ENCODE measurements around the gene SMPD4.
"Not testable (repeated sequence)": the region's sequence is repeated elsewhere in the genome, so short reads cannot be mapped to it uniquely, and the experiment has no call there.

The SMPD4 gene

DNA sequence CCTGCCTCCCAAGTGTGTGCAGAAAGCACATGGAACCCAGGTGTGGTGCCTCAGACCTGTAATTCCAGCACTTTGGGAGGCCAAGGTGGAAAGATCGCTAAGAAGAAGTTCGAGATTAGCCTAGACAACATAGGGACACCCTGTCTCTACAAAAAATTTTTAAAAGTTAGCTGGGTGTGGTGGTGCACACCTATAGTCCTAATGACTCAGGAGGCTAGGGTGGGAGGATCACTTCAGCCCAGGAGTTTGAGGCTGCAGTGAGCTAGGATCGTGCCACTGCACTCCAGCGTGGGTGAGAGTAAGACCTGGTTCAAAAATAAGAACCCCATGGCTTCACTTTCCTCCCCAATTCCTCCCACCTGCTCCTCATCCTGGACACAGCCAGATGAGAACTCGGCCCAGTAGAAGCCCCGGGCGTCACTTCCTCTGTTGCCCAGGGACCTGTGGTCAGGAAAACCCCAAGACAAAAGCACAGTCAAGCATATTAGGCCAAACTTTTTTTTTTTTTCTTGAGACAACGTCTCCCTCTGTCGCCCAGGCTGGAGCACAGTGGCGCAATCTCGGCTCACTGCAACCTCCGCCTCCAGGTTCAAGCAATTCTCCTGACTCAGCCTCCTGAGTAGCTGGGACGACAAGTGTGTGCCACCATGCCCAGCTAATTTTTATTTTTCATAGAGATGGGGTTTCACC, 23.4 kb downstream of the SMPD4 start:
- FAIRE-seq = not testable (repeated sequence)

DNA sequence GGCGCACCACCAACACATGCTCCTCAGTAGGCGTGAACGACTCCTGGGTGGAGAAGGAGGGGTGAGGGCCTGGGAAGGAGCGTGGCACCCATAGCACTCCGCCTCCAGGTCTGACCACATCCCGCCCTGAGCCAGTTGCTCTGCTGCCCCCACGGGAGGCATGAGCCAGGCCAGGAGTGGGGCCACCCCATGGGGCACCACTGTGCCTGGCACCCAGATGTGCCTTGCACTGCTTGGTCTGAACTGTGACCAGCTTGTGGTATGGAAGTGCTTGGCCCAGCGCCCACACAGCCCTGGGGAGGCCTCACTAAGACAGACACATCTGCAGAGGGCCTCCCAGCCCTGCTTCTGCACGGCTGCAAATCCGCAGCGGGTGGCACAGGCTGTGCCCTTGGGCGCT, 24.0 kb downstream of the SMPD4 start:
- FAIRE-seq = not testable (repeated sequence)

DNA sequence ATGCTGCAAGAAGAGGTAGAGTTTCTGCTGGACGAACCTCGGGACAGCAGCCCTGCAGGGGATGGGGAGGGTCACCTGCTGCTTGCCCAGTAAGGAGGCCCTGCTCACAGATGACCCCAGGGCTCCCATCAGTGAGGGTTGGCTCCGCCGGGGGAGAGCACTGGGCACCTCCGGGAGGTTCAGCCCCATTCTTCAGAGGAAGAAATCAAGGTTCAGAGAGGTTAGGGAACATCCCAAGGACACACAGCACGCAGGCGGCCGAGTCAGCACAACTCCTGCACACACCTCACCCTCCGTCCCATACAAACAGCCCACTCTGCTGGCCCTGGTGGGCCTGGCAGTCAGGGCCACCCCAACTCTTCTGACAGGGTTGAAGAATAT, 24.8 kb downstream of the SMPD4 start:
- no peak for FAIRE-seq

DNA sequence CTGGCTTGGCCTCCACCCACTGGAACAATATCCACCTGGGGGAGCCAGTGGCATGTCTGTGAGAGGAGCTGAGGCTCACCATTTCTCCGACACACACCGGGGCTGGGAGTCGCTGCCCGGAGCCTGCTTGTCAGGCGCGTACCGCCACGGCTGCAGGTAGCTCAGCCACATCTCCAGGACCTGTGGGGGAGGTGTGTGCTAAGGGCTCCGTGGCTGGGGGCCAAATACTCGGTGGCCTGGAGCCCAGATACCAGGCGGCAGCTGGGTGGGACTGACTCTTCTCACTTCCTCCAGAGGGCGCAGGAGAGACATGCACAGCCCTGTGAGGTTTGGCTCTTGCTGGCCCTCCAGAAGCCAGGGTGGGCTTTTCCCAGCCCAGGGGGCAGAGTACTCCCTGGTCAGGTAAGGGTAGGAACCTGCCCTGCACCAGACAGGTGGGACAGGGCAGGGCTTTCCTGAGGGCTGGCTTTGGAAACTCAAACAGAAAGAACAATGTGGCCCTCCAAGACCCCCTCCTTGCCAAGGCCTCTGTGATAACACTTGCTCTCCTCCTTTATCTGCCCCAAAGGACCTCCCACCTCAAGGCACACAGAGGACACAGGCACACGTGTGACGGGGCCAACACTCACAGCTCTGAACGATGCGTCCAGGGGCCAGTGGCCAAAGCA, 25.3 kb downstream of the SMPD4 start:
- not testable (repeated sequence) for FAIRE-seq

DNA sequence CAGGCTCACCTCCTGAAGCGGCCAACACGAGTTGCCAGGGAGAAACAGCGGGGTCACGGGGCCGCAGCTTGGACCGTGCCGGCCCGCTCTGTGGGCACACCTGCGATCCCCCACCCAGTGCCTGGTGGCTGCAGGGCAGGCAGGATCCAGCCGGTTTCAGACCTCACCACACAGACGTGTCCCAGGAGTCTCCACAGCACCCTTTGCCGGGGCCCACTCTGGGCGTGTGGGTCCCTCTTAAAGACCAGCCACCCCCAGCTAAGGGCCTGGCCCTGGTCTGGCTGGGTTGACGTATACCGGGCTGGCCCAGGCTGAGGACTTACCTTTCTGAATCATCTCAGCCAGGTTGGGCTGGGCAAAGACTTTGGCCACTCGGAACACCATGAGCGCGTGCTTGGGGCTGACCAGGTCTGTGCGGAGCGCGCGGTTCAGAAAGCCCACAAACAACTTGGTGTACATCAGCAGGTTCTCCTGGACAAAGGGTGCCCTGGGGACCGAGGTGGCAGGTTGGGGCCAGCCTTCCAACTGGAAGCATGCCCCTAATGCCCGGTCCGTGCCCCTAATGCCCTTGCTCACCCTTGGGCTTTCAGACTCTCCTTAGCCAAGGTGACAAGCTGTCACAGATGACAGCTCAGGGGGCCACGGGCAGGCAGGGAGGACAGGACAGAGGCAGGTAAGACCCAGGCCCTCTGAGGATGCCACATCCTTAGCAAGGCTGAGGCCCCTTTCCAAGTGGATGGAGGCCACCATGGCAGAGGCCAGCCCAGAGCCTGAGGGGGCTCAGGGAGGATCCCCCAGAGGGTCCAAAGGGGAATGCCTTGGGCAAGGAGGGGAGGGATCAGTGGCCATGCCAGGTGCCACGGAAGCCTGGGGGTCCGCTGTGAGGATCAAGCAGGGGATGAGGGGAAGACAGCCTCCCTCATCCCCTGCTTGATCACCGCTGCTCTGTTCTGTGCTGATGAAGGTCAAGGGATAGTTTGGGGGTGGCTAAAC, 26.3 kb downstream of the SMPD4 start:
- FAIRE-seq = no peak

DNA sequence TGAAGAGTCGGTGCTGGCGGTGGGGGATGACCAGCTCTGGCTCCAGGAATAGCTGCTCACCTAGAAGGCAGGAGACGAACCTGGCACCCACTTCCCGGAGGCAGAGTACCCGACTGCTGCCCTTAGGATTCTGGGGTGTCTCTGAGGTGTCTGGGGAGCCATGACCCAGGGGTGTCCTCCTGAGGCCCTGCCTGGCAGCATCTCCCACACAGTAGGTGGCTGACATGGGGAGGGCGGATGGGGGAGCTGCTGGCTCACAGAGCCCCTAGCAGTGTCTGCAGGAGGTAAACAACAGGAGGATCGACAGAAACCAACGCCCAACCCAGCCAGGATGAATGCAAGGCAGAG, 27.0 kb downstream of the SMPD4 start:
- not testable (repeated sequence) for FAIRE-seq

DNA sequence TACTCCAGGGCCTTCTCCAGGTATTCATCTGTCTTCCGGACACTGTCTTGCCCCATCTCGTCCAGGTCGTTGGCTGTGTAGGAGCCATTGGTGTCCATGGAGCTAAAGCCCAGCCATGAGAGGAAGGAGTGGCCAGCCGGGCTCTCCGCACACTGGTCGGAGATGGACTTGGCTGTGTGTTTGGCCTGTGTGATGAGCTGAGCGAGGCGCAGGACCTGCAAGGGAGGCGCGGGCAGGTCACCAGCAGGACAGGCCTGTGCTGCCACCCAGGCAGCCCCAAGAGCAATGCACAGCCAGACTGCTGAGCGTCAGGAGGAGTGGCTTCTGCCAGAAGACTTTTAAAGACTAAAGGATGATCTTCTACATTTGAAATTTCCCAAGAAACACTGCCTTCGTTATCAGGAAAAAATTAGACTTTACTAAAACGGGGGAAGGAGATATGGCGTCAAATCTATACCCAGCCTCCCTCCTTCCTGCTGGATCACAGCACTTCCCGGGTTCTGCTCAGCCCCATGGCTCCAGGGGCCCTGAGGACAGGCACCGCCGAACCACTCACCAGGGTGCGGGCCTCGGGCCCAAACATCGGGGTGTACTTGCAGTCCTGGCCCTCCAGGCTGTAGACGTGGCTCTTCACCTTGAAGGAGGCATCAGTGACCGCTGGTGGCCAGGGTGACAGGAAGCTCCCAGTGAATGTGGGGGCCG, 27.5 kb downstream of the SMPD4 start:
- not testable (repeated sequence) for FAIRE-seq

DNA sequence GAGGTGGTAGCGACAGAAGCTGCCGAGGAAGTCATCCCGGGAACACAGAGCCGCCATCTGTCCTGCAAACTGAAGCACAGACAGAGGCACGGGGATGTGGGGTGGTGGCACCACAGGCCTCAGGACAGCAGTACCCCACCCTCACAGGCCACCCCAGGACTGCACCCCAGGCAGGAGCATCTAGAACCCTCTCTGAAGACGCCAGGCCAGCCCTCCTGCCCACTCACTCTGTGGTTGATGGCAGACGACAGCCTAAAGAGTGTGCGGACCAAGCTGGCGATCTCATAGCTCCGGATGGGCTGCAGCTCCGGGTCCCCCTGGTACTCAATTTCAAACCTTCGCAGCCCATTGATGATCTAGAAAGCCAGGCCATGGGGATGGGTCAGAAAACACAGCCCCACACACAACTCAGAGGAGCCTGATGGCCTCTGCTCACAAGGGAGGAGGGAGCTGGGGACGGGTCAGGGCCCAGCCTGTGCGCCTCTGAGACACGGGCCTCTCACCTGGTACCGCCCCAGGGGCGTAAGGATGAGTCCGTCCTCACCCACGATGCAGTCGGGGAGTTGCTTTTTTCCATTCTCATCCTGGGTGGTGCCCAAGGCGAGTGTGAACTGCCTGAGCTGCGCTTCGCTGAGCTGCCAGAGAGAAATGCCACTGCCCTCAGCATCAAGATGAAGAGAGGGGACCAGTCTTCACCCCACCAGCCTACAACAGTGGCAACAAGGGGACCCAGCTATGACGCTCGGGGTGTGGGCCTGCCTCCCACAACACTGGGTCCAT, 28.4 kb downstream of the SMPD4 start:
- FAIRE-seq = no peak

DNA sequence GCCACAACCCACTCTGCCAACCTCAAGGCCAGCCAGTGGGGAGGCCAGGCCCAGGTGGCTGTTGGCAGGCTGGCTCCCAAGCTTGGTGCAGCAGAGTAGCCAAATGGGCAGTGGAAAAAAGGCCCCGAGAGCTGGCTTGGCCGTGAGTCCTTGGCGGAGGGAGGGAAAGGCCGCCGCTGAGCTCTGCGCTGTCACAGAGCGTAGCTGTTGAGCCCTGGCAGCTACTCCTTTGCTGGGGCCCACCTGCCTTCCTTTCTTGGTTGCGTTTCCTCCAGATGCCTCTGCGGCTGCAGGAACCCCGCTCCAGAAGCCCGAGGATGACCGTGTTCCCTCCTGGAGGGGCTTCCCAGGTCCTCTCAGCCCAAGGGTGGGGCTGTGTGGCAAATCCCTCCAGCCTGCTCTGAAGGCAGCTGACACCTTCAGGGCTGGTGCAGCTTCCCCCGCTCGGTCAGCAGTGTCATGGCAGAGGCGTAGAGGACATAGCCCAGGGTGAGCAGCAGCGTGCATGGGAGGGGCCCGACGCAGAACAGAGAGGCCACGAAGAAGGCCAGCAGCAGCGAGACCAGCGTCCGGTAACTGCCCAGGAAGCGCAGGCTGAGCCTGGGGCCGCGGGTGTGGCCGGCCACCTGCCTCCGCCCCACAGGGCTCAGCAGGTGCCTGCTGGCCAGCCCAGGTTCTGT, 29.1 kb downstream of the SMPD4 start:
- not testable (repeated sequence) for FAIRE-seq

DNA sequence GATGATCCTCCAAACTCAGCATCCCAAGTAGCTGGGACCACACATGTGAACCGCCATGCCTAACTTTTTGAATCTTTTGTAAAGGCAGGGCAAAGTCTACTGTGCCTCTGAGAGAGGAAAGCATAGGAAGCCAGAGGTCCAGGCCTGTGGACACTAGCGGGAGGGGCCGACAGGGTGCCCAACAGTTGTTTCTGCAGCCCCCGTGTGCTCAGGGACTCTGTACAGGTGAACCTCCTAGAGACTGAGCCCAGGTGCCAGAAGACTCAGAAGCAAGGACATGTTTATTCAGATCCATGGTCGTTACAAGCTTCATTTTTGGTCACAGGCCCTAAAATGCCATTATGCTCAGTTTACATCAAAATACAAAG, 30.3 kb downstream of the SMPD4 start:
- FAIRE-seq = not testable (repeated sequence)

DNA sequence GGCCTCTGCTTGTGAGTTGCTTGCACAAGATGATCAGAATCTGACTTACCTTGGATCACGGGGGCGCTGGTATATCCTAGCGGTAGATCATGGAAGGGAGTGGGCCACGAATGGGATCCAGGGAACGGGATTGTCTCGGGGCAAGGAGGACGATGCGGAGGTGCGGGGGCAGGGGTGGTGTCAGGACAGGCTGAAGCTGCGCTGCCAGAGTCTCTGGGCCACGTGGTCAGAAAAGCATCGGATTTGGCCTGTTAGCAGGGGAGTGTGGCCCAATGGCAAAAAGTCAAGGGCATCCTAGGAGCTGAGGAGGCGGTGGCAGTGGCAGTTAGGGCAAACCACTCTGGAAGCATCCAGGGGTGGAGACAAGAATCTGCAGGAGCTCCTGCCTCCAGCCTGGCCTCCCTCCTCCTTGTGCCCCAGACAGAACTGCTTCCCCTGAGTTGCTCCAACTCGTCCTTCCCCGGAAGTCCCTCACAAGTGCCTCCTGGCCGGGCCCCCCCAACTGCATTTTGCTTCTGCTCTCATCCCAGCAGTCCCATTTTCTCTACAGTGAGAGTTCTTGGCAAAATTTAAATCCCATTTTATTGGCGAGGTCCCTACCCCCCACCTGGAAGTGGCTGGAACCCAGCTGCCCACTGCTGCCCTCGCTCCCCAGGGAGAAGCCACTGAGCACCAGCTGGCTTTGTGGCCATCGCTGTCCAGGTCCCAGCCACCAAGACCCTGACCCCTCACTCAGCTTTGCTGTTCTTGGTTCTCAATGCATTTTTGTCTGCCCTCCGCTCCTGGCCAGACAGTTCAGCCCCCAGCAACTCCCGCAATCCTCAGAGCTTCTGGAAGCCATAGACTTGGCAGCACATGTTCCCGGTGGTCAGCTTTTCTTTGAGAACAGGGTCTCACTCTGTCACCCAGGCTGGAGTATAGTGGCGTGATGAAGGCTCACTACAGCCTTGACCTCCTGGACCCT, 30.9 kb downstream of the SMPD4 start:
- no peak for FAIRE-seq

DNA sequence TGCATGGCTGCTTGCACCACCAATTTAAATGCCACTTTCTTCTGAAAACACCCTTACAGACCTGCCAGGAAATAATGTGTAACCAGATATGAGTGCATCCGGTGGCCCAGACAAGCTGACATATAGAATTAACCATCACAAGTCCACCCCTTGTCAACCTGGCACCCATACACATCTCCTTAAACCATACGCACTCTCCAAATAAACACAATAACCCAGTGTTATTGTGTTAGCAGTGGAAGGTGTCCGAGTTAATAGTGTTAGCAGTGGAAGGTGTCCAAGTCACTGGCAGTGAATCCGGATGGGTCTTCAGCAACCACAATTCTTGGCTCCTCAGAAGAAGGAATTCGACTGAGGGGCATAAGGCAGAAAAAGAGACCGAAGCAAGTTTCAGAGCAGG, 32.9 kb downstream of the SMPD4 start:
- not testable (repeated sequence) for FAIRE-seq

DNA sequence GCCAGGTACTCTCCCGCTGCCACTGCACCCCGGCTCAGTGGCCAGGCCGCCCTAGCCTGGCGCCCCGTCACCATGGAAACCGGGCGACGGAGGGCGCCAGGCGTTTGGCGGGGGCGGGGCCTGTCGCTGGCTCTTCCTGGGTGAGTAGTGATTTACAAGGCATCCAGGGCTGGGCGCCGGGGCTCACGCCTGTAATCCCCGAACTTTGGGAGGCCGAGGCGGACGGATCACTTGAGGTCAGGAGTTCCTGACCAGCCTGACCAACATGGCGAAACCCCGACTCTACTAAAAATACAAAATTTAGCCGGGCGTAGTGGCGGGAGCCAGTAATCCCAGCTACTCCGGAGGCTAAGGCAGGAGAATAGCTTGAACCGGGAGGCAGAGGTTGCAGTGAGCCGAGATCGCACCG, 36.4 kb downstream of the SMPD4 start, which contains the start of gene CCDC74B:
CCDC74B (minus strand) TSS at position 107 of the 409 bp plus-strand sequence. CDS start 116 bp downstream, outside the sequence.
- FAIRE-seq = not testable (repeated sequence)

DNA sequence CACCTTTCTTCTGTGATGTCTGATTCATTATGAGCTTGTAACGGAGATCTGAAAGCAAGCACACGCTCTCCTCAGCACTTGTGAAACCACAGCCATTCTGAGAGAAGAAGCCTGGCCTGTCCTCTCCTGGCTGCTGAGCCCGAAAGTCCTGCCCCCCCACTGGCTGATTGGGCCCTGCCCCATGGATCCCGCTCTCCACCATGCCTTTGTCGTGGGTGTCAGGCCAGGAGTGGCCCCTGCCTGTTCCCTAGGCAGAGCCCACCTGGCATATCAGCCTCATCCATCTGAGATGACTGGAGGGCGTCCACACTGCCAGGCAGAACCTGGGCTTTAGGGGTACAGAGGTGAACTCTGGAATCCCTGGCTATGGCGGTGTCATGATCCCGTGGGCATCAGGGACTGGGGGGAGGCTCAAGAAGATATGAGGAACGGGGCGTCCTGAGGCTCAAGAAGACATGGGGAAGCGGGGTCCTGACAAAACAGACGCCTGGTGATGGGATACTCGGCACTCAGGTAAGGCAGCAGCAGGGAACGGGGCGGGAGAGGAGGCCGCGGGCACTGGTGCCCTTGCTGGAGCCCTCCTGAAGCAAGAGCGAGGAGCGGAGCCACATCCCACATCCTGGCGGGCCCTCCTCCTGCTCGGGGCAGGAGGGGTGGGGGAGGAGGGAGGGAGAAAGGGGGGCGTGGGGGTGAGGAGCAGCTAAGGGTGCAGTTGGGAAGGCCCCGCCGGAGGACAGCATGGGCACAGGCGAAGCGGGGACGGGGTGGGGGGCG, 37.9 kb downstream of the SMPD4 start:
- FAIRE-seq = not testable (repeated sequence)

DNA sequence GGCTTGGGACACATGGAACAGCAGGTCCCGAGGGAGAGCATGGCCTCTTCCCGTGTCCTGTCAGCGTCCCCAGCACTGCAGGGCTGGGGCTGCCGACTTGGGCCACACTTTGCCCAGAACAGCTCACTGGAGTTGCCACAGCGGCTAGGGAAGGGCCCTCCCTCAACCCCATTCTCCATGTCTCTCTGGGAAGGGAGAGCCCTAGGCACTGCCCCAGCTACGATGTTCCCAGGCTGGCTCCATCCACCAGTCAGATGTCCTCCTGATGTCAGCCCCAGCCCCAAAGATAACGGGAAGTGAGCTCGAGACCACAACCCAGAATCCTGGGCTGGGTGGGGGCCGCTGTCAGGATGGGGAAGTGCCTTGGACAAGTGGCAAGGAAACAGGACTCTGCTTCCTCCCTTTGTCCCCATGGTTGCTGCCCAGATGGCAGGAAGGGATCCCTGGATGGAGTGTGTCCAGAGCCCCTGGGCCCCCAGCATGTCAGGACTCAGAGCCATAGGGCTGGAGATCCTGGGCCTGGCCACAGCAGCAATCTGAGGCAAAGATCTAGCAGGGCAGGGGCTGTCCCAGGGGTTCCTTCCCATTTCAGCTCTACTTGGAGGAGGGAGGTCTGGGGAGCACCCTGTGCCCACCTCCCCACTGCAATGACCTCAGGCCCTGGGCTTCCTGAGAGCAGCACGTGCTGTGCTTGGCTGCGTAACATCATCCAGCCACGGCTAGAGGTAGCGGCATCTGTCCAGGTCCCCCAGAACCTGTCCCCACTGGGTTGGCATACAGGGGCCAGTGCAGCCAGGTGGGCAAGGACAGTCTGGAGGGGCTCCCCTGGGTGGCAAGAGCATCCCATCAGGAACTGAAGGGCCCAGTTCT, 38.8 kb downstream of the SMPD4 start:
- not testable (repeated sequence) for FAIRE-seq

DNA sequence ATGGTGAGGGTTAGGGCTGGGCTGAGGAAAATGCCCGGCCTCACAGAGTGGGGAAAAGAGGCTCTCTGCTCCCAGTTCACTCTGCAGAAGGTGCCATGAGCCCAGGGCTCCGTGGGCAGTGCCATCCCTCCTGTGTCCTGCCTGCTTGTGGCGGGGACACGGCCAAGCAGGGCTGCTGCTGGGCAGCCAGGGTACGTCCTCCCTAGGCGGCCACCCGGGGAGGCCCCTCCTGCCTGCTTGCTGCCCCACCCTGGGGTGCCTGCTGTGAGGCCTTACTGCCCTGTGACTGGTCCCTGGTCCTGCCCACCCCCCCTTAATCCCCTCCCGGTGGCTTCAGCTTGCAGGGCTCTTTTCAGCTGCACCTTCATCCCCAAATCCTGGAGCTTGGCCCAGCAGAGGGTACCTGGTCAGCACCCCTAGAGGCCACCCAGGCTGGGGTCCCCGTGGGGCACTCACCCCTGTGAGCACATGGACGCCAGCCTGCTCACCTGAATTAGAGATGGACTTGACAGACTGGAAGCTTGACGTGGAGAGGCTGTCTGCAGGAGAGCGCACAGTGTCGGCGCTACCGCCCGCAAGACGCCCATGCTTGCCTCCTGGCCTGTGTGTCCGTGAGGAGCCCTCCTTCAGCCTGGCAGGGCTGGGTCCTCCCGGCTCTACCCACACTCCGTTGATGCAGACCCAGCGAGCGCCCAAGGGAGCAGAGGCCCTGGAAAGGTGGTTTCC, 39.6 kb downstream of the SMPD4 start:
- not testable (repeated sequence) for FAIRE-seq

DNA sequence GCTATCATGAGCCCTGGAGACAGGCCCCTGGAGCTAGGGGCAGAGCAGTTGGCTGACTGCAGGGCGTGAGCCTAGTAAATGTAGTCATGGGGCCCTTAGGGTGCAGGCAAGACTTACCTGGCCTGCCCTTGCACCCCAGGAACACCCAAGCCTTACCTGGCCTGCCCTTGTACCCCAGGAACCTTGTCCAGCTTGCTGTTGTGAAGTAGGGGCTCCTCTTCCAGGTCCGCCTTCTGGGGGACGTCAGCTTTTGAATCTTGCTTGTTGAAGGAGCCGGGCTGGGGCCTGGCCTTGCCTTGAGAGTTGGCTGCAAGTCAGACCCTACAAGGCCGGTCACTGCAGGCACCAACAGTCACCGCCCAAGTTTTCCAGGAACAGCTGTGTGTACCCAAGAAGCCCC, 40.4 kb downstream of the SMPD4 start:
- FAIRE-seq = not testable (repeated sequence)

Data from endometrium (tissue), 2 donors.